Right ventricle myocardium superior (tissue), 1 donor: ENCODE results near the gene ZNF497. TPM values are rescaled to one million over a fixed set of nuclear protein-coding genes. Genes with fewer than 3 reads are reported as not detected.
"Not testable (repeated sequence)": the region's sequence is repeated elsewhere in the genome, so short reads cannot be mapped to it uniquely, and the experiment has no call there.

Source experiments
- ATAC-seq: fragments of 200-7000 bp; cut with Tn5 transposase; one replicate; pipeline ENCODE4 v1.9.1; 2020; ENCODE audit warnings: mild to moderate bottlenecking; ENCODE audit not compliant: poor library complexity
- DNase-seq: peaks from one replicate; pipeline ENCODE4 v3.0.0-alpha.2; 2020
- intact Hi-C: fragments of 100-400 bp; cut with DNase I; formaldehyde crosslinking; loops from one replicate; pipeline ENCODE4 v1.11.2; 2022
- total RNA-seq: library from RNA; stranded (reverse); fragmentation: NEBNext Ultra II Directional; extraction: Animal tissue kit (Norgen Biotek cat#: 25700); gene quantifications from one replicate; pipeline ENCODE4 v1.2.1, GENCODE V29; 2021
- donor health status: DM: no; HTN: yes; CAD: no; lungs with severe emphysema.

The ZNF497 gene
- total RNA-seq, 1 donor from 2014 or later, result 0.30 TPM

- ATAC-seq (no peak), DNase-seq (no peak)
- intact Hi-C loops, result no loop called here
Observed at GRCh38 chr19:58352760-58353671, 9.5 kb downstream of the ZNF497 start, which contains the start of gene A1BG. Gene A1BG (minus strand): TSS chr19:58353492. CDS start chr19:58353437, 55 bp downstream.

GRCh38 chr19:58351990-58352755, 10.4 kb downstream of the ZNF497 start:
- DNase-seq, result no peak

DNA sequence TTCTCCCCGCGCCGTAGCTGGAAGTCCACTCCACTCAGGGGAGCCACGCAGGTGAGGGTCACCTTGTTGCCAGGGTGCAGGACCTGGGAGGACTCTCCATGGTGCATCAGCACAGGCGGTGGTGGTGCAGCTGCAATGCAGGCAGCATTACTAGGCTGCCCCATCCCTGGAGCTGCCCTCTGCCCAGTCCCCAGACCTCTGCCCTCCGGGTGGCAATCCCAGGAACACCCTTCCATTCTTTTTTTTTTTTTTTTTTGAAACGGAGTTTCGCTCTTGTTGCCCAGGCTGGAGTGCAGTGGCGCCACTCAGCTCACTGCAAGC, 11.0 kb downstream of the ZNF497 start:
- ATAC-seq, result no peak
- DNase-seq, result no peak

More at GRCh38 chr19:58351990-58352755, 10.4 kb downstream of the ZNF497 start:
- intact Hi-C loops, result no loop called here
- no peak for ATAC-seq

DNA sequence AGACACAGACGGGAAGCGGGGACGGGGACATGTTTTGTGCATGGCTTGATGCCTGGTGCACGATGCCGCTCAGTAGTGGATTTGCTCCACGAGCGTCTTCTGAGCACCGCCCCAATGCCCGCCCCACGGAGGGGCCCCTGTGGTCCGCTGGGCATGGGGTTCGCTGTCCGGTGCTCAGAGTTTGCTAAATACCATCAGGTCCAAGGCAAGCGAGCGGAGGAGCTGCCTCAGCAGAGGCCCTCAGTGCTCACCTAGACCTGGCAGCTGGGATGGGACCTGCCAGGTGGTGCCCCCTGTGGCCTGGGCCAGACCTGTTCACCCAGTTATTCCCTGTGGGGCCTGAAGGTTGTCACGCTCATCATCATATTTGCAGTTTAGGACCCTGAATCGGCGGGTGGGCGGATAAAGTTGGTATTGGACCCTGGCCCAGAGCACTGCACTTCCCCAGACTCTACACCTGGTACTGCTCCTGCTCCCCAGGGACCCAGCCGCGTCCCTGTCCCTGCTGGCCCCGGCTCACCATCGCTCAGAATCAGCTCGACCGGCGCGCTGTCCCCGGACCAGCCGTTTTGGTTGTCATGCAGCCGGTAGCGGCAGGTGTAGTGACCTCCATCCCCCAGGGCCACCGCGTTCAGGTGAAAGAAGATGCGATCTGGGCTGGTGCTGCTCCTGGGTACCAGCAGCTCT, 11.5 kb downstream of the ZNF497 start:
- ATAC-seq, result no peak
- intact Hi-C loops, result no loop called here
- peak; percentile 27 for DNase-seq

More for the DNA sequence above, 11.0 kb downstream of the ZNF497 start:
- intact Hi-C loops, result no loop called here

- ATAC-seq (peak; percentile 20), DNase-seq (peak; percentile 35)
- intact Hi-C loops, result no loop called here
Observed at GRCh38 chr19:58350001-58350861, 12.3 kb downstream of the ZNF497 start.

- ATAC-seq, result no peak
- DNase-seq, result no peak
- intact Hi-C loops, result no loop called here
Observed at GRCh38 chr19:58349590-58349989, 13.0 kb downstream of the ZNF497 start.

DNA sequence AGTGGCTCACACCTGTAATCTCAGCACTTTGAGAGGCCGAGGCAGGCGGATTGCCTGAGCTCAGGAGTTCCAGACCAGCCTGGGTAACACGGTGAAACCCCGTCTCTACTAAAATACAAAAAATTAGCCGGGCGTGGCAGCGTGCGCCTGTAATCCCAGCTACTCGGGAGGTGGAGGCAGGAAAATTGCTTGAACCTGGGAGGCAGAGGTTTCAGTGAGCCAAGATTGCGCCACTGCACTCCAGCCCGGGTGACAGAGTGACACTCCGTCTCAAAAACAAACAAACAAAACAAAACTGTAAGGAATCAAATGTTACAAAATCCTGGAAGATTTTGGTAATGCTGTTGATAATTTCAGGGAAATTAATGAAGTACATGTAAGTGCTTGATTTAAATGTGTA, 14.5 kb downstream of the ZNF497 start:
- DNase-seq, ATAC-seq, intact Hi-C loops: not testable (repeated sequence)

DNA sequence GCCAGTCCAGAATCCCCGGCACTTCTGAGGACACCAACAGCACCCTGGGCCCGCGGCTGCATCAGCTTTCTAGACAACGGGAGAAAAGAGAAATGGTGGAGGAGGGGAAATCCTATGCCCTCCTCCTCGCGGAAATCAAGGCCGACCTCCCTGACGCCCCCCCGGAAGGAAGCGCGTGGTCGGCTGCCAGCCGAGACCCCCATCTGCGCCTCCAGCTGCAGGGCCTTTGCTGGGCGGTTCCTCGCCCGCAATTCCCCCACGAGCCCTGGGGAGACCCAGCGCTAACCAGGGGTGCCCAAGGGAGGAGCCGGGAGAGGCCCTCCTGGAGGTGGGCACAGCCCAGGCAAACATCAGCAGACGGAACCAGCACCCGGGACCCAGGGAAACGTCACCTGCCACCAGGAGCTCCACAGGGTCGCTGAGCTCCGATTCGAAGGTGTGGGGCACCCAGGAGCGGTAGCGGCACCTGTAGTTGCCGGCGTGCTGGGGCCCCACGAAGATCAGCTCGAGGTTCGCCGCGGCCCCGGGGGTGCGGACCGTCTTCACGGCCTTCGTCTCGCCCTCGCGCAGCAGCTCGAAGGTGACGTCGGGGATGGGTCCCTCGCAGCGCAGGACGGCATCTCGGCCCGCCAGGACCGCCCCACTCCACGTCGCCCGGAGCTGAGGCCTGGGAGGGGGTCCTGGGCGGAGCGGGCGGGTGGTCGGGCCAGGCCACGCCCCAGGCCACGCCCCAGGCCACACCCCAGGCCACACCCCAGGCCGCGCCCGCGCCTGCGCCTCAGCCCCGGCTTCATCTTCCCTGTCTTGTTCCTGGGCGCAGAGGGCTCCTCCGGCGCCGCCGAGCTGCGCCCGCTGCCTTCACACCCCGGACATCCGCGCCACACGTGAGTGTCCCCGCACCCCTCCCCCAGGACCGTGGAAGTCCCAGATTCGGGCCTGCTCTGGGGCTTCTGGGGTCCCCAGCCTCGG, 15.3 kb downstream of the ZNF497 start:
- ATAC-seq, result peak; percentile 95
- peak; percentile 79 for DNase-seq
- intact Hi-C loops, result no loop called here

GRCh38 chr19:58345558-58345957, 17.0 kb downstream of the ZNF497 start:
- DNase-seq (no peak), ATAC-seq (no peak)
- intact Hi-C loops, result no loop called here

DNA sequence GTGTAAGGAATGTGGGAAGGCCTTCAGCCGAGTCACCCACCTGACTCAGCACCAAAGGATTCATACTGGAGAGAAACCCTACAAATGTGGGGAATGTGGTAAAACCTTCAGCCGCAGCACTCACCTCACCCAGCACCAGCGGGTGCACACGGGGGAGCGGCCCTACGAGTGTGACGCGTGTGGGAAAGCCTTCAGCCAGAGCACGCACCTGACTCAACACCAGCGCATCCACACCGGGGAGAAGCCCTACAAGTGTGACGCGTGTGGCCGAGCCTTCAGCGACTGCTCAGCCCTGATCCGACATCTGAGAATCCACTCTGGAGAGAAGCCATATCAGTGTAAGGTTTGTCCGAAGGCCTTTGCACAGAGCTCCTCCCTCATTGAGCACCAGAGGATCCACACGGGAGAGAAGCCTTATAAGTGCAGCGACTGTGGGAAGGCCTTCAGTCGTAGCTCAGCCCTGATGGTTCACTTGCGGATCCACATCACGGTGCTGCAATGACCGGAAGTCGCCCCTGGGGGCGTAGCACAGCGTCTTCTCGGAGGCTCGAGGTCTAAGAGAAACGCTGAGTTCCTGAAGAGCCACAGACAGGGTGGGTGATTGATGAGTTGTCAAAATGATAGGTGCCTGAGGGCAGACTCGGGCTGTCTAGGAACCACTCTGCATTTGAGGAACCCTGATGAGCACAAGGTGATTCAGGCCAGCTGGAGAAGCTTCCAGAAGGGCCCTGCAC, 23.6 kb downstream of the ZNF497 start:
- DNase-seq, result no peak
- ATAC-seq, result no peak
- intact Hi-C loops, result no loop called here

GRCh38 chr19:58338336-58338735, 24.2 kb downstream of the ZNF497 start:
- intact Hi-C loops, result no loop called here
- DNase-seq, result no peak

GRCh38 chr19:58336820-58337219, 25.7 kb downstream of the ZNF497 start:
- ATAC-seq (no peak), DNase-seq (no peak)
- intact Hi-C loops, result no loop called here

More at GRCh38 chr19:58338336-58338735, 24.2 kb downstream of the ZNF497 start:
- no peak for ATAC-seq

- DNase-seq, result no peak
- no peak for ATAC-seq
- intact Hi-C loops, result no loop called here
Observed at GRCh38 chr19:58336216-58336615, 26.3 kb downstream of the ZNF497 start.

DNA sequence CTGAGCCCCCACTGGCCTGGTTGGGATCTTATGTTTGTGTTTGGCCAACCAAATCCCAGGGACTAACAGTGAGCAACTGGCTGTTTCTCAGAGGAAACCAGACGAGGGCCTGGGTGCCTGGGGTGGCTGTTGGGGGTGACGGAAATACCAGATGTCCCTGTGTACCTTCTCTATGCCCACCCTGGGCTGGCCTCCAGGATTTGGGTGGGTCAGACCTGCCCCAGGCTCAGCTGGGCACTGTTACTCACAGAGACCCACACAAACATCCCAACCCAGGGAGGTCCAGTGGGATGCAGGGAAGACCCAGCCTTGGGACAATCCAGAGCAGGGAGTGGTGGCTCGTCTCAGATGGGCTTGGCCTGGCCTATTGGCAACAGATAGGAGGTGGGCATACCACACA, 26.9 kb downstream of the ZNF497 start:
- DNase-seq (no peak), ATAC-seq (no peak)
- intact Hi-C loops, result no loop called here

- intact Hi-C loops, result no loop called here
- DNase-seq (no peak), ATAC-seq (no peak)
Observed at GRCh38 chr19:58334691-58335249, 27.8 kb downstream of the ZNF497 start.

DNA sequence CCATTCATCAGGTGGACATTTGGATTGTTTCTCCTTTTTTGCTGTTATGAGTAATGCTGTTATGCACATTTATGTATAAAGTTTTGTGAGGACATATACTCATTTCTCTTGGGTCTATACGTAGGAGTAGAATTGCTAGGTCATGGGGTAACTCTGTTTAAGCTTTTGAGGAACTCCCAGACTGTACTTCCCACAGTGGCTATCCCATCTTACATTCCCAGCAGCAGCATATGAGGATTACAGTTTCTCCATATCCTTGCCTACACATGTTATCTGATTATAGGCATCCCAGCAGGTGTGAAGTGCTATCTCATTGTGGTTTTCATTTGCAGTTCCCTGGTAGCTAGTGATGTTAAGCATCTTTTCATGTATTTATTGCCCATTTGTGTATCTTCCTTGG, 29.9 kb downstream of the ZNF497 start:
- intact Hi-C loops, result no loop called here
- ATAC-seq (no peak), DNase-seq (no peak)
